Gastroesophageal sphincter (tissue), 3 donors: ENCODE results near the gene ITPK1.

Source experiments
- CTCF ChIP-seq, 4 experiments: fragments of 200-600 bp in 2 of 4; fragments of 450-650 bp in 2 of 4; sonication (generic) in 1 of 4; IDR thresholded peaks; one replicate each; pipeline ENCODE4 v1.5.1; 2017 to 2019; ENCODE audit warnings: antibody characterized with exemption in 4 of 4, mild to moderate bottlenecking in 2 of 4, moderate library complexity in 2 of 4
- EP300 ChIP-seq: sonication (generic); formaldehyde crosslinking; IDR thresholded peaks from one replicate; pipeline ENCODE4 v1.6.1; 2017; ENCODE audit warnings: antibody characterized with exemption, mild to moderate bottlenecking
- POLR2A ChIP-seq, 2 donors: fragments of 450-650 bp; IDR thresholded peaks; one replicate each; pipeline ENCODE4 v1.6.1; 2017; ENCODE audit warnings: antibody characterized with exemption in 2 of 2, mild to moderate bottlenecking in 2 of 2, moderate library complexity in 1 of 2
- POLR2AphosphoS5 ChIP-seq: sonication (generic); formaldehyde crosslinking; IDR thresholded peaks from one replicate; pipeline ENCODE4 v1.6.1; 2017; ENCODE audit warnings: antibody characterized with exemption

GRCh38 chr14:93115069-93115820 is 480 bp downstream of the ITPK1 start:
- TF ChIP-seq CTCF (IDR thresholded peaks at IDR 0.05) = peak in 1 of 4 experiments; percentile 11
- no peak for TF ChIP-seq POLR2AphosphoS5
- TF ChIP-seq EP300 = no peak
- TF ChIP-seq POLR2A (IDR thresholded peaks at IDR 0.05) = peak; percentile 36 to 44
